Amygdala (tissue), 56 donors: ENCODE data around the gene CLIP2.

Experiments used
- DNase-seq, 56 donors: peaks; one replicate each; lab custom pipeline; 2025; lab: John Stamatoyannopoulos, UW

Gene CLIP2

GRCh38 chr7:74454925-74455288 is 165.7 kb downstream of the CLIP2 start:
- peak in 4 of 56 donors; percentile 27 to 73 (median 58) for DNase-seq

- DNase-seq = peak in 33 of 56 donors; percentile 4 to 66 (median 29)
Observed at GRCh38 chr7:74455291-74455804, 166.1 kb downstream of the CLIP2 start.
